Bronchial epithelial cell (primary cell): ENCODE measurements around the gene HSPBAP1. TPM values are rescaled to one million over a fixed set of nuclear protein-coding genes. Genes with fewer than 3 reads are reported as not detected.

Experiments used
- DNase-seq: peaks from one replicate; pipeline ENCODE4 v3.0.0-alpha.2; 2010; ENCODE audit warnings: low read depth
- FAIRE-seq: peaks from 2 replicates; lab custom pipeline; 2011; peaks lifted over from hg19 to GRCh38; lab: Jason Lieb, UNC
- H3K27me3 ChIP-seq: 2 replicates; pipeline ENCODE4 v1.5.1; 2011; ENCODE audit warnings: low read length; ENCODE audit not compliant: control insufficient read depth, insufficient read depth
- H3K36me3 ChIP-seq: 2 replicates; pipeline ENCODE4 v1.5.1; 2011; ENCODE audit warnings: low read length; ENCODE audit not compliant: control insufficient read depth, insufficient read depth
- H3K4me3 ChIP-seq: 2 replicates; pipeline ENCODE4 v1.5.1; 2011; ENCODE audit warnings: mild to moderate bottlenecking, low read depth, low read length, control low read depth
- total RNA-seq: library from RNA; depleted of rRNA; stranded (reverse); fragments of >200 nt; gene quantifications from 2 replicates; pipeline ENCODE4 v1.2.1, GENCODE V29; 2014
- TF ChIP-seq, protein P1 (sequence below): IDR thresholded peaks from 2 replicates; pipeline ENCODE4 v1.5.1; 2011; ENCODE audit warnings: mild to moderate bottlenecking, moderate library complexity, low read length, control low read depth, inconsistent platforms; ENCODE audit not compliant: insufficient read depth, severe bottlenecking

Gene HSPBAP1
- total RNA-seq, 1 donor from 2014 or later, result 11.3 TPM

DNA sequence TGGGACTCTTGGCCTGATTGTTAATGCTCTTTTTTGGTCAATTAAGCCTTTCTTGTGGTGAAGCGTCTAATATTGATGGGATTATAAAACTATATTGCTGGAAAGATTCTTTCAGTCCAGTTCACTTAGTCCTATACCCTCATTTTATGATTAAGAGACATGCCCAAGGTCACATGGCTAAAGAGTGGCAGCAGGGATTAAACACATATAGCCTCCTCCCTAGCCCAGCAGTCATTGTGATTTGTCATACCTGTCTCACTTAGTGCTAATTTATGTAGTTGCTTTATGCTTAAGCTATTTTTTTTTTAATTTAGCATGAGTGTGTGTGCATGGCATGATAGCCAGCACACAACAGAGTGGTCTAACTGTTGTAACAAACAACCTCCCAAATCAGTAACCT is 103.5 kb downstream of the HSPBAP1 start:
- H3K4me3 ChIP-seq, result no peak overlapping the region

More for the DNA sequence above, 103.5 kb downstream of the HSPBAP1 start:
- Histone ChIP-seq H3K36me3 (peaks cover 3% of the 10 kb centered on the region), H3K27me3 (no peaks in the 10 kb centered on the region)
- FAIRE-seq (no peak), DNase-seq (peak; percentile 39)
- TF ChIP-seq, protein P1, sequence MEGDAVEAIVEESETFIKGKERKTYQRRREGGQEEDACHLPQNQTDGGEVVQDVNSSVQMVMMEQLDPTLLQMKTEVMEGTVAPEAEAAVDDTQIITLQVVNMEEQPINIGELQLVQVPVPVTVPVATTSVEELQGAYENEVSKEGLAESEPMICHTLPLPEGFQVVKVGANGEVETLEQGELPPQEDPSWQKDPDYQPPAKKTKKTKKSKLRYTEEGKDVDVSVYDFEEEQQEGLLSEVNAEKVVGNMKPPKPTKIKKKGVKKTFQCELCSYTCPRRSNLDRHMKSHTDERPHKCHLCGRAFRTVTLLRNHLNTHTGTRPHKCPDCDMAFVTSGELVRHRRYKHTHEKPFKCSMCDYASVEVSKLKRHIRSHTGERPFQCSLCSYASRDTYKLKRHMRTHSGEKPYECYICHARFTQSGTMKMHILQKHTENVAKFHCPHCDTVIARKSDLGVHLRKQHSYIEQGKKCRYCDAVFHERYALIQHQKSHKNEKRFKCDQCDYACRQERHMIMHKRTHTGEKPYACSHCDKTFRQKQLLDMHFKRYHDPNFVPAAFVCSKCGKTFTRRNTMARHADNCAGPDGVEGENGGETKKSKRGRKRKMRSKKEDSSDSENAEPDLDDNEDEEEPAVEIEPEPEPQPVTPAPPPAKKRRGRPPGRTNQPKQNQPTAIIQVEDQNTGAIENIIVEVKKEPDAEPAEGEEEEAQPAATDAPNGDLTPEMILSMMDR, result no peak

Other genes starting within 250 kb of the HSPBAP1 start
- 4.5 and 8.1 TPM in 2 replicates for gene PARP9, start 229.5 kb downstream of the HSPBAP1 start, total RNA-seq
- gene DTX3L, start 229.5 kb downstream of the HSPBAP1 start, total RNA-seq, result 5.0 and 6.4 TPM in 2 replicates
- gene PARP15, start 216.2 kb downstream of the HSPBAP1 start, total RNA-seq, result 0.13 and 0.26 TPM in 2 replicates
- 13.2 and 23.0 TPM in 2 replicates for gene PARP14, start 113.0 kb downstream of the HSPBAP1 start, total RNA-seq
- 21.6 and 26.4 TPM in 2 replicates for gene SLC49A4, start 1.2 kb upstream of the HSPBAP1 start, total RNA-seq
- gene SEMA5B, start 233.9 kb upstream of the HSPBAP1 start, total RNA-seq, result under 0.01 and 0.38 TPM in 2 replicates